Upper lobe of left lung (tissue), 4 donors: ENCODE measurements around the gene C14orf119.

Source experiments
- CTCF ChIP-seq, 6 experiments: fragments of 450-650 bp in 4 of 6; fragments of 200-600 bp in 2 of 6; sonication (generic) in 2 of 6; IDR thresholded peaks; one replicate each; pipeline ENCODE4 v1.5.1; 2016 to 2019; ENCODE audit warnings: antibody characterized with exemption in 6 of 6
- EP300 ChIP-seq, 4 donors: sonication (generic); formaldehyde crosslinking; IDR thresholded peaks; one replicate each; pipeline ENCODE4 v1.5.1; 2017; ENCODE audit warnings: antibody characterized with exemption in 4 of 4, control low read depth in 2 of 4
- POLR2A ChIP-seq, 4 donors: fragments of 450-650 bp; IDR thresholded peaks; one replicate each; pipeline ENCODE4 v1.5.1; 2016 to 2017; ENCODE audit warnings: antibody characterized with exemption in 4 of 4, mild to moderate bottlenecking in 2 of 4
- POLR2AphosphoS5 ChIP-seq, 2 donors: sonication (generic); formaldehyde crosslinking; IDR thresholded peaks; one replicate each; pipeline ENCODE4 v1.5.1; 2017; ENCODE audit warnings: antibody characterized with exemption in 2 of 2

DNA sequence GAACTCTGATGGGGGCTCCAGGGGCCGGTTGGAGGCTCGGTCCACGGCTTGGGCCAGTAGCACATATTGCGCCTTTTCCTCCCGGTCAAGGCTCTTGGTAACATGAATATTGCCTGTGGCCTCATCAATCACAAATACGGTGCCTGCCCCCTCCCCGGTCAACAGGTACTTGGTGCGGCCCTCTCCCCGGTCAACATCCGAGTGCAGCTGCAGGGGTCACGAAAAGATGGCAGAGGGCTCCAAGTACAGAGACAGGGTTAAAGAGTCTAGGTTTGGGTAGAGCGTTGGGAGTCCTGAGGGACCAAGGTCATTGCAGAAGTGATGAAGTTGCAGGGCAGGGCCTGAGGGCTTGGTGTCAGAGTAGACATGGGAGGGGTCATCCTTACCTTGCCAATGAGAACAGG, 40.2 kb upstream of the C14orf119 start:
- TF ChIP-seq CTCF (IDR thresholded peaks at IDR 0.05), result no peak
- no peak for TF ChIP-seq POLR2A (IDR thresholded peaks at IDR 0.05)
- no peak for TF ChIP-seq POLR2AphosphoS5 (IDR thresholded peaks at IDR 0.05)
- TF ChIP-seq EP300 (IDR thresholded peaks at IDR 0.05), result no peak
